Nephron (organoid): ENCODE measurements around the gene VAPB.

Source experiments
- H3K27ac Mint-ChIP-seq, 3 experiments: 2 replicates each; pipeline ENCODE4 v1.8.0; 2020; ENCODE audit warnings: mixed read lengths in 3 of 3, mild to moderate bottlenecking in 2 of 3, moderate library complexity in 1 of 3
- H3K27me3 Mint-ChIP-seq: 2 replicates; pipeline ENCODE4 v1.8.0; 2021; ENCODE audit warnings: low read depth, mild to moderate bottlenecking, moderate library complexity, mixed read lengths
- H3K36me3 Mint-ChIP-seq: 2 replicates; pipeline ENCODE4 v1.8.0; 2020; ENCODE audit warnings: low read depth, mixed read lengths
- H3K4me1 Mint-ChIP-seq: 2 replicates; pipeline ENCODE4 v1.8.0; 2020; ENCODE audit warnings: mixed read lengths
- H3K4me3 Mint-ChIP-seq, 3 experiments: 2 replicates each; pipeline ENCODE4 v1.8.0; 2020; ENCODE audit warnings: mild to moderate bottlenecking in 3 of 3, mixed read lengths in 3 of 3, moderate library complexity in 2 of 3
- H3K9me3 Mint-ChIP-seq: 2 replicates; pipeline ENCODE4 v1.8.0; 2020; ENCODE audit warnings: mixed read lengths
- CTCF ChIP-seq, 3 experiments: fragments of 200-600 bp; sonication (generic); IDR thresholded peaks; one replicate each; pipeline ENCODE4 v1.5.0; 2021; ENCODE audit warnings: antibody characterized with exemption in 3 of 3; ENCODE audit not compliant: unreplicated experiment in 3 of 3

Gene VAPB

GRCh38 chr20:58436868-58437645 is 48.0 kb downstream of the VAPB start:
- Mint-ChIP-seq H3K9me3 (no peaks in the 10 kb centered on the region), H3K27me3 (no peaks in the 10 kb centered on the region), H3K27ac (peak overlapping the region in 2 of 3 experiments; percentile 53 to 76), H3K4me1 (peaks cover 15% of the 10 kb centered on the region), H3K36me3 (peaks cover 54% of the 10 kb centered on the region), H3K4me3 (no peak overlapping the region)
- TF ChIP-seq CTCF (IDR thresholded peaks at IDR 0.05; ENCODE audit: unreplicated experiment in 3 of 3): no peak

DNA sequence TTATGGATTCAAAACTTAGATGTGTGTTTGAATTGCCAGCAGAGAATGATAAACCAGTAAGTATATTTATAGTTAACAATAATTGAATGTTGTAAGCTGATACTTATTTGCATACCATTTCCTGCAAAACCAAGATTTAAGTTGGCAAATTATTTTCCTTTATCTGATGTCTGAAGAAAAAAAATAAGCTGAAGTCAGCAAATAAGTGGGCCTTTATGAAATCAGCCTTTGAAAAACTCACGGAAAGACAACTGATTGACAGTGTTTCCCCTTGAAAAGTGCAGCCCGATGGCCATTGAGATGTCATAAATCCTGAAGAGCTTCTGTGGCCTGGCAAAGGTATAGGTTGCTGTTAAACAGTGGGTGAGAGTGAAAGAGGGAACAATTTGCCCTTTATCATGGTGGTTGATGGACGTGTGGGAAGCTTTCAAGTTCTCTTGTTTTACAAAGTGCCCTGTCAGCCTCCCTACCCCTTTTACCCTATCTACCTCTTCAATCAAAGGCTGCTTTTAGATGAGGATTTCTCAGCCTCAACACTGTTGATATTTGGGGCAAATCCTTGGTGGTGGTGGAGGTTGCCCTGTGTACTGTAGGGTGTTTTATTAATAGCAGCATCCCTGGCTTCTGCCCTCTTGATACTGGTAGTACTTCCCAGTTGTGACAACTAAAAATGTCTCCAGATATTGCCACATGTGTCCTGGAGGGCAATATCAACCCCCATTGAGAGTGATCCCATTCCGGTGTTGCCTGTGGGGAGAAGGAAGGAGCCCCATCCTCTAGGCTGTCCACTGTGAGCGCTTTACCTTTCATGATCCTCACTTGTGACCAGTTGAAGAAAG is 50.2 kb downstream of the VAPB start:
- Mint-ChIP-seq H3K27me3 (no peaks in the 10 kb centered on the region), H3K4me1 (peaks cover 12% of the 10 kb centered on the region), H3K4me3 (no peak overlapping the region), H3K27ac (peak overlapping the region in 2 of 3 experiments; percentile 82 to 85), H3K9me3 (no peaks in the 10 kb centered on the region), H3K36me3 (peaks cover 57% of the 10 kb centered on the region)
- no peak for TF ChIP-seq CTCF (IDR thresholded peaks at IDR 0.05; ENCODE audit: unreplicated experiment in 3 of 3)

DNA sequence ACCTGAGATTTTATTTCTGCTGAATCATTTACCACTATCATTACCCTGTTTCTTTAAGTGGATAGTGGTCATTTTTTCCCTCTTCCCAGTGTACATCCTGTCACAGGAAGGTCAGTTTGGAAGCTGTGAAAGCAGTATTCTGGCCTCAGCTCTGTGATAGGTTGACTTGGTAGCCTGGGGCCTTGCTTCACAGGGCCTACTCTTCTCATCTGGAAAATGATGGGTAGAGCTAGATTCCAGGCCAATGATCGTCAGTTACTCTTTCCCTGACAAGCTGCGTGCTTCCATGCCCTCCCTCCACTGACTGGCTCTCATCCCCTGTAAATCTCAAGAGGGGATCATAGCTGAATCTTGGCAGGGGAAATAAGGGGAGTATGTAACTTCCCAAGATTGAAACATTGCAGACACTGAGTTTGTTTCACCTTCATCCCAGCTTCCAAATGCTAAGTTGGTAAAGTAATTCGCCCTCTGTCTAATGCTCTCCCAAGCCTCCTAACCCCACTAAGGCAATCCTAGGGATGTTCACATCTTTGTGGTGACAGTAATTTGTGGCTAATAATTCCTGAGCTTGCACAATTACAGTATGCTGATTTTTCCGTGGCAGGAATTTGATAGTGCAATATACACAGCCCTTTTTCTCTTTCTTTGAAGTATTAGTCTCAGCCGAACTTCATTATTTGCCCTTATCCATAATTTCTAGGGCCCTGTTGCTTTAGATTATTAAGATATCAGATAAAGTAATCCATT is 51.2 kb downstream of the VAPB start:
- H3K4me3 Mint-ChIP-seq: no peak overlapping the region
- peak overlapping the region; percentile 53 to 85 (median 82) for H3K27ac Mint-ChIP-seq
- H3K27me3 Mint-ChIP-seq: no peaks in the 10 kb centered on the region
- TF ChIP-seq CTCF (IDR thresholded peaks at IDR 0.05; ENCODE audit: unreplicated experiment in 3 of 3): no peak
- no peaks in the 10 kb centered on the region for H3K9me3 Mint-ChIP-seq
- peaks cover 12% of the 10 kb centered on the region for H3K4me1 Mint-ChIP-seq
- H3K36me3 Mint-ChIP-seq: peaks cover 63% of the 10 kb centered on the region

GRCh38 chr20:58441723-58442122 is 52.7 kb downstream of the VAPB start:
- Mint-ChIP-seq H3K4me3 (no peak overlapping the region), H3K27ac (no peak overlapping the region), H3K4me1 (peaks cover 12% of the 10 kb centered on the region), H3K27me3 (no peaks in the 10 kb centered on the region), H3K9me3 (no peaks in the 10 kb centered on the region), H3K36me3 (peaks cover 66% of the 10 kb centered on the region)
- TF ChIP-seq CTCF (IDR thresholded peaks at IDR 0.05; ENCODE audit: unreplicated experiment in 3 of 3): no peak

DNA sequence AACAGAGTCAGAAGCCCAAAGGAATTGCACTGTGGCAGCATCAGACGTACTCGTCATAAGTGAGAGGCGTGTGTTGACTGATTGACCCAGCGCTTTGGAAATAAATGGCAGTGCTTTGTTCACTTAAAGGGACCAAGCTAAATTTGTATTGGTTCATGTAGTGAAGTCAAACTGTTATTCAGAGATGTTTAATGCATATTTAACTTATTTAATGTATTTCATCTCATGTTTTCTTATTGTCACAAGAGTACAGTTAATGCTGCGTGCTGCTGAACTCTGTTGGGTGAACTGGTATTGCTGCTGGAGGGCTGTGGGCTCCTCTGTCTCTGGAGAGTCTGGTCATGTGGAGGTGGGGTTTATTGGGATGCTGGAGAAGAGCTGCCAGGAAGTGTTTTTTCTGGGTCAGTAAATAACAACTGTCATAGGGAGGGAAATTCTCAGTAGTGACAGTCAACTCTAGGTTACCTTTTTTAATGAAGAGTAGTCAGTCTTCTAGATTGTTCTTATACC is 55.8 kb downstream of the VAPB start:
- Mint-ChIP-seq H3K4me1 (peaks cover 29% of the 10 kb centered on the region), H3K4me3 (no peak overlapping the region), H3K9me3 (no peaks in the 10 kb centered on the region), H3K36me3 (peaks cover 71% of the 10 kb centered on the region), H3K27me3 (no peaks in the 10 kb centered on the region), H3K27ac (no peak overlapping the region)
- no peak for TF ChIP-seq CTCF (IDR thresholded peaks at IDR 0.05; ENCODE audit: unreplicated experiment in 3 of 3)
